D341Med (cell line): ENCODE data around the gene CTSO.
A peak's percentile ranks its signal among the peaks of the same experiment; 100 is the strongest.

Source experiments
- DNase-seq: peaks from one replicate; pipeline ENCODE4 v3.0.0; 2012; ENCODE audit warnings: low spot score

The CTSO gene, protein sequence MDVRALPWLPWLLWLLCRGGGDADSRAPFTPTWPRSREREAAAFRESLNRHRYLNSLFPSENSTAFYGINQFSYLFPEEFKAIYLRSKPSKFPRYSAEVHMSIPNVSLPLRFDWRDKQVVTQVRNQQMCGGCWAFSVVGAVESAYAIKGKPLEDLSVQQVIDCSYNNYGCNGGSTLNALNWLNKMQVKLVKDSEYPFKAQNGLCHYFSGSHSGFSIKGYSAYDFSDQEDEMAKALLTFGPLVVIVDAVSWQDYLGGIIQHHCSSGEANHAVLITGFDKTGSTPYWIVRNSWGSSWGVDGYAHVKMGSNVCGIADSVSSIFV

DNA sequence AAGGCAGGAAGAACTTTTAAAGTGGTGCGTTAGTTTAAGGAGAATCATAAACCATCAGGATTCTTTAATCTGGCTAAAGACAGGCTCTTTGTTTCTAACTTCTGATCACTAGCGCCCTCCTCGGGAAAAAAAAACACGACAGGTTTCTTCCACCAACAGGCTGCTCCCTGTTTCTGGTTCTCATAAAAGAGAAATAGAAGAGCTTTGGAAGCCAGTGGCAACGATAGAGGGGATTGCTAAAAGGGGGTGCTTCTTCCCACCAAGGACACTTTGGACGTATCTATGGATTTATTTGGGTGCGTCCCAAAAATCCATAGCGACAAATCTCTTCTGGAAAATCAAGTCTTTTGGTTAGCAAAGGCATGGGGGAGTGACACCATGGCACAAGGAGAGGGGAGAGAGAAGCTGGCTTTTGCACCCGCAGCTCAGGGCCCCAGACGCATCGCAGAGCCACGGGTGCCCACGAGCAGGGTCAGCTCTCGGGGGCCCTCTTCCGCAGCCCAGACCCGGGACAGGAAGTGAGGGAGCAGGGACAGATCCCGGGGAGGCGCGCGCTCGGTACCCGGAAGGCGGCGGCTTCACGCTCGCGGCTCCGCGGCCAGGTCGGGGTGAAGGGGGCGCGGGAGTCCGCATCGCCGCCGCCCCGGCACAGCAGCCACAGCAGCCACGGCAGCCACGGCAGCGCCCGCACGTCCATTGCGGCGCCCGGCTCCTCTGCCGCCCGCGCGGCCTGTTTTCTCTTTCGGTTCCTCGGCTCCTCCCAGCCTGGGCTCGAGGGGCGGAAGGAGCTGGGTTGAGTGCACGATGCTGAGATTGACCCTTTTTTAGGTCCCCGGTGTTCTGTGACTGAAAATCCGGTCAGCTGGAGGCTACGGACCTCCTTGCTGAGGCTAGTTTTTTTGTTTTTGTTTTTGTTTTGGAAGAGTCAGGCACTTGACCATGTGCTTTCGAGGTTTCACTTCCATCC is at the start of gene CTSO:
Gene CTSO (minus strand): TSS at position 716 of the 967 bp plus-strand sequence. CDS start 19 bp downstream, at position 697.
- DNase-seq: peak; percentile 74

DNA sequence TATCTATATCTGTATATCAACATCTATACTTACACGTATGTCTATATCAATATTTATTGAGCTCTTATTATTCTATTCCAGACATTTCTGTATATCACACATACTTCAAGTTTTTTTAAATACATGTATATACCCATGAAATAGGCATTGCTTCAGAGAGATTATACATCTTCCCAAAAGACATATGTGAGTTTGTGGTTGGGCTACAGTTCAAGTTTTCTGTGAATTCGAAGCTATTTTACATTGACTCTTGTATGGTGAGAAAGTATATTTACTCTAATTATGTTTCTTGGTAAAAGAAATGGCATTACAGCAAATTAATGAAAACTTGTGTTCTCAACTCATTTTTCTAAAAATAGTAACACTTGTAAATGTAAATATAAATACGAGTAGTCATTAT is 46.8 kb upstream of the CTSO start:
- DNase-seq: no peak

DNA sequence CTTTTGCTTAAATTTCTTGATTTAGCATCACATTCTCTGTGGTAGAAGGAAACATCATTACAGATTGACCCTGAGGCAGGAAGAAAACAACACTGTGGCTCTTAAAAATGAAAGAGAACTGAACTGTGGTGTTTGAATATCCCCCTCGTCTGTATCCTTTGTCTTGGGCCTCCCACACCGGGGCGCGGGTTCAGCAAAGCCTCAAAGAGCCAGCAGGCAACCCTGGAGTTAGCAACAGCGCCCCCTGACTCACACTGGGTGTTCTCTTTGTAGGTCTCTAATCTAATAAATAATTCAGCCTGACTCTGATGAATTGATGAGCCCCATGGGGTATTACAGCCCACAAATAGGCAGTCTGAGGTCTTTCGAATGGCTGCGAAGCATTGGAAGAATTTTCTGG is 46.1 kb upstream of the CTSO start:
- DNase-seq: no peak

DNA sequence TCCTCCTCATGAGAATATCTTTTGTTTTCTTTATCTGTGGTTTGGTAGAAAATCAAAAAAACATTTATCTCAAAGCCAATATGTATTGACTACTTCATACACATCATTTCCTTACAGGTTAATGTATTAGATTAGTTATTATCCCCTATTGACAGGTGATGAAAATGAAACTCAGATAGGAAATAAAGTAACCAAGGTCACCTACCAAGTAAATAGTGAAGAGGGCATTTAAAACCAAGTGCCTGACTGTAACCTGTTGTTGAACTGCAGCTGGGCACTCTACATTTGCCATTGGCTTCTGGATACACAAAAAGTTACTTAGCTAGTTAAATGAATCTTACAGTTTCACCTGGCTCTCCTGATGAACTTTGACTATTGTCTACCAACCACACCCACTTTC is 41.4 kb upstream of the CTSO start:
- DNase-seq: no peak

DNA sequence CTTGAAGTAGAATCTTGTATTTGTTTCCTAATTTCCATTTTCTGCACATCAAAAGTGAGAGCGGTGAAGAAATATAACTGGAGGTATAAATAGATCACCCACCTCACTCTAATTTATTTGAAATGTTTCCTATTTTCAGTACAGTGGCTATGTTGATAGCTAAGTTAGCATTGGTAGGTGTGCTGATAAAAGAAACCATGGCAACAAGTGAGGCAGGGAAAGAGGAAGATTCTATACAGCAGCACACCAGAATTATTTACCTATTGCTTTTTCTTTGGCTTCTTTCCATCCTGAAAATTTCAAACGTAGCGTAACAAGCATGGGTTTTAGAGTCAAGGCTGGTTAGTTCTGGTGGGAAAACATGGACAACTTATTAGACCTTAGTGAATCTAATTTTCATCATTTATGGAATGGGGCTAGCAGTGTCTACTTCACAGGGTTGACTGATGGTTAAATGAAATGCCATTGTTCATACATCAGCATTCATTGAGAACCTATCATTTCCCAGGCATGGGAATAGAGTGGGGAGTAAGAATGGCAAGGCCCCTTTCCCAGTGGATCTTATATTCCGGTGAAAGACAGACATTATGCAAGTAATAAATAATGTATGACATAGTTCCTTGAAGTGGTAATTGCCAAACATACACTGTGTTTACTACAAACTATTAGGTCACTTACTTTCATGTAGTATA is 30.6 kb upstream of the CTSO start:
- DNase-seq: no peak

DNA sequence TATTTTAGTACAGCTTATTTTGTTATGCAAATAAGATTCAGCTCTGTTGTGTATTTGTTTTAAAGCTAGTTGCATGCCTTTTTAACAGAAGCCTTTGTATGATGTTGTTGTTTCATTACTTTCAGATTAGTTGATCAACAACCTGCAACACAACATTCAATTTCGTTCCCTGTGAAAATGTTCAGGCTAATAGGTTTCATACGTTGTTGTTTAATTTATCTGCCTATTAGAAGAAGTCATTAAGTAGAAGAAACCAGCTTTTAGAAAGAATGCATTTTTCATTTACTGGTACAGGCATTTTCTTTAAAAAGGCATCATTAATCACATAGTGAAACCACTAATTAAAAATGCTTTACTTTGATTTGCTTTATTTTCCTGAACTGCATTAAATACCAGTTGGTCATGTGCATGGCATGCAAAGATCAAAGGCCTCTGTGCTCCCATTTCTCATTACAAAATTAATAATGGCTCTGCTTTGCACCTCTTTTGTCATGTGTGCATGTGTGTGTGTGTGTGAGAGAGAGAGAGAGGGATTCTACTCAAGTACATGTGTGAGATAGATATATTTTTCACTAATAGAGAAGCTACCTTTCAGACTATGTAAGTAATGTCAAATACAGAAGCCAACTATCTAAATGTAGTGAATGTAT is 29.2 kb upstream of the CTSO start:
- no peak for DNase-seq

DNA sequence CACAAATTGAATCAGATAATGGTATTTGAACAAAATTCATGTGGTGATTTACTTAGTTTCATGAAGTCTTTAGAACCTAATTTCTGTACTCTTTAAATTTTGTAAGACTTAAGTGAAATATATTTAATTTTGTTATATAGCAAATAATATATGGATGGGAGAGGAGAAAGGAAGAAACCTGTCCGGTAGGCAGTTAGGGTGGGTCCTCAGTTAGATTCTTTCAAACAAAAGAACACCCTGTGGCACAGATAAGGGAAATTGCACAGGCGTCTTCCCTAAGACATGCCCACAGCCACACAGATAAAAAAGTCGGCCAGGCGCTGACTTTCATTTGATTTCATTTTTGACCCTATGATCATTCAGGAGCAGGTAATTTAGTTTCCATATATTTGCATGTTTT is 25.1 kb upstream of the CTSO start:
- no peak for DNase-seq

DNA sequence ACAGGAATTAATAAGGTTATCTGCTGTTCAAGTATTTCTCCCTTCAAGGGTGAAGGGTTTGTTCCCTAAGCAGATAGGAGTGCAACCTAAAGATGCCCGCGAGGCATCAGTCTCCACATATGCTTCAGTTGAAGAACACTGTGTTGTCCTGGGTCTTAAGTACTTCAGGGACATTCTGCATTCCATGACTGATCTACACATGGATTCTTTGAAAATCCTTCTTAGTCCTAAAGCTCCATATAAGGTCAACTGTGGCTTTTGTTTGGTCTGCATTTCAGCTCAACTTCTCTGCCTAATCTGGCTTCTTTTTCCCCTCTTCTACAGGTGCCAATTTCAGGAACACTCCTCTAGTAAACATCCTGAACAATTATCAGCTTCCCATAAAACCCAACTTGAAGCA is 21.8 kb upstream of the CTSO start:
- DNase-seq: no peak

DNA sequence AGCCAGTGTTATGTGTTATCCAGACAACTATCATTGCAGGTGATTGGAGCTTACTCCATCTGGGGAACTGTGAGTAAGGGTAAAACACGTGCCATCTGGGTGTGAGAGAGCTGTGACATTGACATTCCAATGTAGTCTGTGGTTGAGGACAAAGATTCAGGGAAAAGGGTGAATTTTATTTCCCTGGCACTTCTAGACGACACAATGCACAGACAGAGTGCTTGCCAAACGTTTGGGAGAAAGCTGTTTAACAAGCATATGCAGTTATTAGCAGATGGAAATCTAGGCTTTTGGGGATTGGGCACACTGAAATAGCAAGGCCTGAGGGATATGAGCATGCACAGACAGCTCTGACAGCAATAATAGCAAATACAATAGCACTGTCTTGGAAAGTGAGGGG is 21.3 kb upstream of the CTSO start:
- no peak for DNase-seq

DNA sequence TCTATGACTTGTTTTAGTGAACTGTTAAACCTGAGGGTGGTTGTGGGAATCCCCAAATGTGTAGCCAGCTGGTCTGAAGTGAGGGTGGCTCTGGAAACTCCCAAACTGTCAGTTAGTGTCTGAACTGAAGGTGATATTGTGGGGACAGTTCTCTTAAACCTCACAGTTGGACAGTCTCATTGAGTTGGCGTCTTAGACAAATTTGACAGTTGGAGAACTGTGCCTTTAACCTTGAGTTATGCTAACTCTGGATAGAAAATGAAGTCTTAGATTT is 20.7 kb upstream of the CTSO start:
- DNase-seq: no peak

DNA sequence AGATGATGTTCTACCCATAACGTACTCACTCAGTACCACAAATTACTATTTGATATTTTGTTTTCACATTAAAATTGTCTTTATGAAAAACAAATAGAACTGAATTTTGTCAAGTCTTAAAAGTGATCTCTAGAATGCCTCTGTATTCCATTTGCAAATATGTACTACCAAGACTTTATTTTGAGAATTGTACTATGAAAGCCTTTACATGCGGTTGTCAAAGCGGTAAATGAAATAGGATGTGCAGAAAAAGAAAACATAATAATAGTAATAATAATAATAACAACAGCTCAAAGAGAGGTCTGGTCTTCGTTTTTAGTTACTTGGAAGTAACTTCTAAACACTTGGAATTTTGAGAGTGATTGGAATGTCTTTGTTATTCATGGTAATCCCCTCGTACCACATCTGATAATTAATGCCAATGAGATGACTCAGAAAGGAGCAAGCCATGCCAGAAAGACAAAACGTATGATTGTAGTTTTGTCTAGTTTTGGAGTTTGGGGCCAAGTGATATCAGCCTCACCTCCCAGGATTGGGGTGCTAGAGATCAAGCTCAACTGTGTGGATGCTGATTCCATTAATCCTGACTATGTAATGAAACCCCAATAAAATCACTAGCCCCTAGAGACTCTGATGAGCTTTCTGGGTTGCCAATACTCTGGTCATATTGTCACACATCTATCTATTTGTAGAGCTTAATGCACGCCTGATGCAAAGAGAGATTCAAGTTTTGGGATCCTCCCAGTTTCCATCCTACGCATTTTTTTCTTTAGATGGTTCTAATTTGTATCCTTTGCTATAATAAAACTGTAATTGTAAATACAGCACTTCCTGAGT is 20.2 kb upstream of the CTSO start:
- no peak for DNase-seq

DNA sequence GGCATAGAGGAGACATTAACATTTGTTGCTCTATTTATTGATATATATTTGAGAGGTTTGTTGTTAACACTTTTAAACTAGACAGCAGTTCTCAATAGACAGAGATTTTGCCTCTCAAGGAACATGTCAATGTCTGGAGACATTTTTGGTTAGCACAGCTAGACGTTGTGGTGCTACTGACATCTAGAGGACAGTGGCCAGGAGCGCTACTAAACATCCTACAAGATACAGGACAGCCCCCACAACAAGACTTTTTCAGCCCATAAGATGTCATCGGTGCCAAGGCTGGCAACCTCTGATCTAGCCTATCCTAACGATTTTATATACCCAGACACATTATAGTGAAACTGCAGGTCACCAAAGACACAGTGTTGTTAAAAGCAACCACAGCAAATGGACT is 18.4 kb upstream of the CTSO start:
- DNase-seq: peak; percentile 22

DNA sequence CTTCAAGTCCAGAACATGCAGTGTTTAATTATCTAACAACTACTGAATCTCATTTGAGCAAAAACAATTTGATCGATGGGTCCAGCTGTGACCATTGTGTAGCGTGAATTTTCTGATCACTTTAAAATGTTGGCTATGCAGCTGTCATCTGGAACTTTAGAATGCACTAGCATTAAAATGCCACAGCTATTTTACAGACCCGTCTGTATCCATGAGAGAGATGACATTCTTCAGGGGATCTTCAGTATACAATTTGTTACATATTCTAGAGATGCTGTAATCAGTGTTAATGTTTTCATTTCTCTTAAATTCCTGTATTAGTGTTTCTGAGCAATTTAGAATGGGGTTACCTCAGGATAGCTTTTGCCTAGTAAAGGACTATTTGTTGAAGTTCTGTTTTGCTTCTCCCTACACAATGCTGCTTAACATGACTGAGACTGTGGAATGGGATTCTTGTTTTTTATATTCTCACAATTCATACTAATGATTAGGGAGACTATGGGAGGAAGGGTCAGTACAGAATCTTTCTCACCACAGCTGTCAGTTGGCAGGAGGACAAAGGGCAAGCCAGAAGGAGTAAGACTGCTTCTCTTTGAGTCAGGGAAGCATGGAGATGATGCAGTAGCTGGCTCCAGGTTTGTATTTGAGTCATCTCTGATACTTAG is 13.2 kb upstream of the CTSO start:
- DNase-seq: no peak

DNA sequence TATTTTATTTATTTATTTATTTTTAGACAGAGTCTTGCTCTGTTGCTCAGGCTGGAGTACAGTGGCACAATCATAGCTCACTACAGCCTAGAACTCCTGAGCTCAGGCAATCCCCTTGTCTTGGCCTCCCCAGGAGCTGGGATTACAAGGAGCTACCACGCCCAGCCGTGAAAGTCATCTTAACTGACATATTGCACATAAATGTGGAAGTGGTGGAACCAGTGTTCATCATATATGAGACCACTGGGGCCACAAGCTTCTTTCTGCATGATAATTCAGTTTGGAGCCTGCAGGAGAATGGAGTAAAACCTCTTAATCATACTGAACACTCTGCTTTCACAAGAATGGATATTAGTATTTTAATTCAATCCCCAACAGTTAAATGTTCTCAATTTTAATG is 12.5 kb upstream of the CTSO start:
- DNase-seq: no peak

DNA sequence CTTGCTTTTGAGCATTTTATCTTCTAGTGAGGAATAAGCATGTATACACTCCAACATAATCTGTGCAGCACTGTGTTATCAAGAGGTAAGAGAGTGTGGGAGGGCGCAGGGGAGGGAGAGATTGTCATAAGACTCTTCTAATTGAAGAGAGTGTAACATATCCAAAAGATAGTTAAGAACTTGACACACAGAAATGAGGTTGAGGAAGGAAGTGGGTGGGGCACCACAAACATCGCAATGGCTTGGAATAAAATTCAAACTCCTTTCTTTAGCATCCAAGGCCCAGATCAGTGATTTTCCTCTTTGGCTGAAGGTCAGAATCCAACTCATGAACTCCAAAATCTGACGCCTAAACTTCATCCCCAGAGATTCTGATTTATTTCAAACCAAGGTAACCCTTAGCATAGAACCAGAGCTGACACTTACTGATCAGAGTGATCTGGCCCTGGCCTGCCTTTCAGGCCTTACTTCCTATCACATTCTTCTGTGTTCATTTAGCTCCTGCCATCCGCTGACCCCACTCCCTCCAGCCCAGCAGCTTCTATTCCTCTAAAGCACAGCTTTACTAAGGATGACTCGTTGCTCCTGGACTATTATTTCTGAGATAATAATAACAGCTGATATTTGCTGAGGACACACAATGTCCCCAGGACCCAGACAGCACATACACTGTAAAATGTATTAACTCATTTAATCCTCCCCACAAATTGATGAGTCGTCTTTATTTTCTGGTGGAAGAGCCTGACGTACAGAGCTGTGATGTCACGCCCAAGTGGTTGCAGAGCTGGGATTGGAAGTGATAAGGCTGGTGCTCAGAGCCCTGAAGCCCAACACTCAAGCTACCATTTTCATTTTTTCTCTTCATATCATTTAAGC is 10.6 kb upstream of the CTSO start:
- DNase-seq: no peak

DNA sequence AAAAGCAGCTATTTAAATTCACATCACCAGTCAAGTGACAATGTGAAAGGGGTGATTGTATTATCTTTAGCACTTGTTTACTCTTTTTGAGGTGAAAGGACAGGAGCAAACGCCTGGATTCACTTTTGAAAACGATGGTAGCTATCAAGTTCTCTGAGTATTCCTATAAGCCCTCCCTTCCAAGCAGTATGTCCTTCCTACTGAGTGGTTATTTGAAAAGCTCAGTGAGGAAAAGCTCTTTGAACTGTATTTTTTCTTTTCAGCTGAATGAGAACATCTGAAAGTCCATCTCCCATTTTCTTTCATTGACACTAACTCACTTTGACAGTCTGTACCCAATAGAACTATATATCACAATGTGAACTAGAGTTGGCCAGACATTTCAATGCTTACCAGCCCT is 9.1 kb upstream of the CTSO start:
- DNase-seq: no peak

DNA sequence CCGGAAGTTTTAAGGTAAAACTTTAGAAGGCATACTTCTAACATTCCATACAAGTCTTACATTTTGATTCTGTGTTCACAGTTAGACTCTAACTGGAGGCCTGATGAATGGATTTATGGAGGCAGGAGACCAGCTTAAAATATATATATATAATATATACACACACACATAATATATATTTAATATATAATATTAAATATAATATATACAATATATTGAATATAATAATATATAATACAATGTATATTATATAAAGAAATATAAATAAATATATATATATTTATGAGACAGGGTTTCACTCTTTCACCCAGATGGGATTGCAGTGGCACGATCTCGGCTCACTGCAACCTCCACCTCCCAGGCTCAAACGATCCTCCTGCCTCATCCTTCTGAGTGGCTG is 7.9 kb upstream of the CTSO start:
- no peak for DNase-seq

DNA sequence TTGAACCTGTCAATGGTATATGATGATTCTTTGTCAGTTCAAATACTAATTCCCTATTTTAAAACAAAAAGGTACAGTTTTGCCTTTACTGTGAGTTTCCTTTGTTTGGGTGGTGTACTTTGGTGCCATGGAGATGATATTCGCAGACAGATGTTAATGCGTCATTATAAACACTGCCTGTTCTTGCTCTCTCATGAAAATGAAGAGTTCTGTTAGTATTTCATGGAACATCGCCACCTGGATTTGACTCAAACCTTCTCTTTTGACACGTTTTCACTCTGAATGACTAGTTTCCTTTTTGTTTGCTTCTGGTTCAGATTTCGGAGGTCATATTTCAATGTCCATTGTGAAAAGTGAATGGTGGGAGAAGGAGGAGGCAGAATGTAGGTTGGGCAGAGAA is 6.9 kb upstream of the CTSO start:
- no peak for DNase-seq

DNA sequence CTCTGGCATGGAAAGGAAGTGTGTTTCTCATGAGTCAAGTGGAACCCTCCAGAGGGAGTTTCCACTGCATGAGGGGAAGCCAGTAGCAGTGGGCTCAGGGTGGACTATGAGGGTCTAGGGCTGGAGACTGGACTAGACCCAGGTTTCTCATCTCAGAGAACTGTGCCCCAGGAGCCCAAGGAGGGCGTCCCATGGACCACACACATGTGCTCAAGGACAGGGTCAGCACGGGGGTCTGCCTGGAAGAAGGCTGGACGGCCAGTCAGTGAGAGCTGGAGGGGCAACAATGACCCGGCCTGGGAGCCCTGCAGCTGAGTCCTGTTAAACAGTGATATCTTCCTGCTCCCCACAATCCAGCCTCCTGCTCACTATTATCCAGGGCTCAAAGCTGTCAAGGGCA is 5.8 kb upstream of the CTSO start:
- DNase-seq: no peak

DNA sequence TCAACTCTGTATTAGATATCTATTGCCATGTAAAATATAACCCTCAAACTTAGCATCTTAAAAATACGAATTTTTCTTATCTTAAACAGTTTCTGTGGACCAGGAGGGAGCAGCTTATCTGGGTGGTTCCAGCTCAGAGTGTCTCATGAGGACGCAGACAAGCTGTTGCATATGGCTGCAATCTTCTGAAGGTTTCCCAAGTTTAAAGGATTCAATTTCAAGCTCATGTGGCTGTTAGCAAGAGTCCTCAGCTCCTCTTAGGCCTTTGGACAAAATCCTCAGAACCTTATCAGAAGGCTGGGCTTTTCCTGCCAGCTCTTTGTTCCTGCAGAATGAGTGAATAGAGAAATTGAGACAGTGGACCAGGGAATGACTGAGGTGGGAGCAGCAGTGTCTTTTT is 2.8 kb upstream of the CTSO start:
- DNase-seq: no peak
